GM21367 (cell line): Measurements from ENCODE around the gene CCDC33.

Source experiments
- ATAC-seq: cut with Tn5 transposase; IDR thresholded peaks from one replicate; pipeline ENCODE4 v1.9.1; 2021; ENCODE audit not compliant: unreplicated experiment

CCDC33 gene

GRCh38 chr15:74330861-74331408 is 94.8 kb downstream of the CCDC33 start:
- no peak for ATAC-seq

GRCh38 chr15:74332011-74332410 is 95.9 kb downstream of the CCDC33 start:
- ATAC-seq: no peak

GRCh38 chr15:74332611-74333010 is 96.5 kb downstream of the CCDC33 start:
- no peak for ATAC-seq

DNA sequence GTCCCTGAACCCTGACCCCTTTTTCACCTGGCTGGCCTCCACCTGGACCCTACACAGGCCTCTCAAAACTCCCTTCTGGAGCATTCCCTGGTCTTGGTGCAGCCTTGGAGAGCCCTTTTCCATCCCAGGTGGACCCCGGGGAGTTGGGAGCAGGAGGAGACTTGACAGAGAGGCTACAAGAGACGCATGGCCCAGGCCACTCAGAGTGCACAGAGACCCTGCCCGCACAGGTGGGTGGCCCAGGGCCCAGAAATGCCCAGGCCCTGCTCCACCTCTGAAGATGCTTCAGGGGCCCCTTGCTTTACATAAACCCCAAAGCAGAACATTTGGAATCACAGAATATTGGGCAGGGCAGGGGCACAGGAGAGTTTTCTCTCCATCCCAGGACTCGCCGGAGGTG is 97.0 kb downstream of the CCDC33 start:
- no peak for ATAC-seq

DNA sequence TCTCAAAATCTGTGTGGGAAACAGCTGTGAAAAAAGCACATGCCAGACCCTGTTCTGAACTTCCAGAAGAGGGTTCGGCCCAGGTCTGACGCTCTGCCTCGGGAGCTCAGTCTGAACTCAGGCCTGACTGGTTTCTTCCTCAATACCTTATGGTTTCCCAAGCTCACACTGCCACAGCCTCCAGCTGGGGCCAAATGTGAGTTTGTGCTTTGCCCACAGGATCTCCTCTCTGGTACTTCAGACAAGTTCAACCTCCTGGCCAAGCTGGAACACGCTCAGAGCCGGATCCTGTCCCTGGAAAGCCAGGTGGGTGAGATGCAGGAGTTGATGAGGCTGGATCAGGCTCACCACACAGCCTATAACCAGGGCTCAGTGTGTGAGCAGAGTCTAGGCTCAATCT is 97.5 kb downstream of the CCDC33 start:
- no peak for ATAC-seq

DNA sequence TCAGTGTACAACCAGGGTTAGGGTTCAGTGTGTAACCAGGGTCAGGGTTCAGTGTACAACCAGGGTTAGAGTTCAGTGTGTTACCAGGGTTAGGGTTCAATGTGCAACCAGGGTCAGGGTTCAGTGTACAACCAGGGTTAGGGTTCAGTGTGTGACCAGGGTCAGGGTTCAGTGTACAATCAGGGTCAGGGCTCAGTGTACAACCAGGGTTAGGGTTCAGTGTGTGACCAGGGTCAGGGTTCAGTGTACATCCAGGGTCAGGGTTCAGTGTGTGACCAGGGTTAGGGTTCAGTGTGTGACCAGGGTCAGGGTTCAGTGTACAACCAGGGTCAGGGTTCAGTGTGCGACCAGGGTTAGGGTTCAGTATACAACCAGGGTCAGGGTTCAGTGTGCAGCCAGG is 98.0 kb downstream of the CCDC33 start:
- ATAC-seq: no peak

DNA sequence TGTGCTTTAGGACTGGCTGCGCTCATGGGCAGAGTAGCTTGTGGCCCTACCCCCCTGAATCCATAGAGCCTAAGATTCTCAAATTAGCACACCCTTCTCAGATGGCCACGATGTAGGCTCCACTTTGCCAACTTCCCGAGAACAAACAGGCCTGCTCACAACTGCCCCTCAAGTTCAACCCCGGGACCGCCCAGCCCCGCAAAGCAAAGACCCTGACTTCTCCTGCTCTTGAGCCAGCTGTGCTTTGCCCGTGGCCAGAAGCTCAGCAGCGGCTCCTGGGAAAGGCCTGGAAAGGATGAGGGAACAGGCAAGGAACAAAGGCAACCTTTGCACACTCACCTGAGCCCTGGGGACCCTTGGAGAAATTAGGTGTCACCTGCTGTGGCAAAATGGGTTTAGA is 99.3 kb downstream of the CCDC33 start:
- no peak for ATAC-seq

DNA sequence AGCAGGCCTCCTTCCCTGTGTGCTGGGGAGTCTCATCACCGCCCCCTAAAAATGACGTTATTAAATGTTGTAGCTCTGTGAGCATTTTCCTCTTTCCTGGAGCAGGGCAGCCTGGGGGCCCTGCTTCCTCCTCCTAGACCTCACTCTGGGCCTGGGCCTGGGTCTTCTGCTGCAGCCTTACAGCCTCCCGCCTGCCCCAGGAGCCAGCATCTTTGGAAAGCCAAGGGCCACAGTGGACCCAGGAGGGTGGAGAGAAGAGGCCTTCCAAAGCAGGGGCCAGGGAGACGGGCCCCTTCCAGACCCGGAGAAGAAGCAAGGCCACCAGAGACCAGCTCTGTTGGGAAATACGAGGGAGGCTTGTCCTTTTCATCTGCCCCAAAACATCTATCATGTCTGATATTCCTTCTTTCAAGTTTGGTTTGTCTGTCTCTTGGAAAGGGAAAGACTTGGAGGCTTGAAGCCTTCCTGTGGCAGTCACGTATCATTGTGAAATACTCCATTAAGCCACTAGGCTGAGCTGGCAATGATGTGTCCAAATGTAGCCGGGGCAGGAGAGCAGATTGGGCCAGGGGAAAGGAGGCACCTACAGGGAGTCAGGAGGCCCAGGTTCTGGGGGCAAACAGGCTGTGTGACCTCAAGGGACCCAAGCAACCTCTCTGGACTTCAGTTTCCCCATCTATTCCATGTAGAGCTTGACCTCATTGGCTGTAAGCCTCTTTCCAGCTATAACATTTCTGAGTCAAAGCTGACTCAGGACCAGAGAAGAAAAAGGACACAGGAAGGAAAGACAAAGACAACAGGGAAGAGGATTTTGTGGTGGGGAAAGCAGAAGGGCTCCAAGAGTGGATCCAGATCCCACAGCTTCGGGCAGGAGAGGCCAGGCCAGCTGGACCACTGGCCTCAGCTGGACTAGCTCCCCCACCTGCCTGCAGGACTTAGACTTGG is 100.2 kb downstream of the CCDC33 start:
- no peak for ATAC-seq

GRCh38 chr15:74337146-74337545 is 101.0 kb downstream of the CCDC33 start:
- no peak for ATAC-seq

DNA sequence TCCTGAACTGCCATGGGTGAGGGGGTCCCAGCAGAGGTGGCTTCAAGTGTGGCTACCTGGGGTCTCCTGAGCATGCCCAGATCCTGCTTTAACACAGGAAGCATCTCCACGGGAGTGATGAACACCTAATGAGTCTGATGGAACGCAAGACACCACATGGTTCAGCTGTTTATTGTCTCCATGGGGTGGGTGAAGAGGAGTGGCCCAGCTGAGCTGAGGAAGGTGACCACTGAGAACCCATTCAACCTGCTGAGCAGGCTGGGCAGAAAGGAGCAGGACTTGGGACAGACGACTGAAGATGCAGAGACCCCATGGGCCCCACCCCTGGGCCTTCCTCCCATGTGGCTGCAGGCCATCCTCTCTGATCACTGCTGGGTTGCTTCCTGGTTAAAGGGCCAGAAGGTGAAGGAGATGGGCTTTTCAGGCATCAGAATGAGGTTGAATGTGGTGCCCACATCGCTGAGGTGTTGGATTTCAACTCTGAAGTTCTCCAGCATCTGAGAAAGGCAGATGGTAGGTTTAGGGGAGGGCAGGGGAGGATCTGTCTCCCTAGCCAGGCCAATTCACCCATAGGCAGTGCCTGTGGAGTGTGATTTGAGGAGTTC is 101.6 kb downstream of the CCDC33 start:
- no peak for ATAC-seq

- ATAC-seq: no peak
These were observed 102.5 kb downstream of the CCDC33 start for GRCh38 chr15:74338676-74339075.

DNA sequence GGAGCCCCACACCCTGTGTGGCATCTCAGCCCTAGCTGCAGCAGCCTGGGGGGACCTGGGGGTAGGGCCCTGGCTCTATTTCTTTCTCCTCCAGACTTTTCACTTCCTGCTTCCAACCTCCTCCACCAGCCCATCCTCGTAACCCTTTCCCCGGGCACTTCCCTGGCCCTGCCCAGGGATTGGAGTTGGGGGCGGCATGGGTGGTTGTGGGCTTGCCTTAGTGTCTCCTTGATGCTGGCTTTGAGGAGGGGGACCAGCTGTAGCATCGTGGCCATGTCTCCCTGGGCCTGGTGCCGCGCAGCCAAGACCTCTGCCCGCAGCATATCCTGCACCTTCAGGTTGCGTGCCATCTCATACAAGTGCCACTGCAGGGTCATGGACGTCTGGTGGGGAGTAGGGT is 103.2 kb downstream of the CCDC33 start:
- ATAC-seq: no peak

GRCh38 chr15:74340150-74340549 is 104.0 kb downstream of the CCDC33 start:
- ATAC-seq: no peak

DNA sequence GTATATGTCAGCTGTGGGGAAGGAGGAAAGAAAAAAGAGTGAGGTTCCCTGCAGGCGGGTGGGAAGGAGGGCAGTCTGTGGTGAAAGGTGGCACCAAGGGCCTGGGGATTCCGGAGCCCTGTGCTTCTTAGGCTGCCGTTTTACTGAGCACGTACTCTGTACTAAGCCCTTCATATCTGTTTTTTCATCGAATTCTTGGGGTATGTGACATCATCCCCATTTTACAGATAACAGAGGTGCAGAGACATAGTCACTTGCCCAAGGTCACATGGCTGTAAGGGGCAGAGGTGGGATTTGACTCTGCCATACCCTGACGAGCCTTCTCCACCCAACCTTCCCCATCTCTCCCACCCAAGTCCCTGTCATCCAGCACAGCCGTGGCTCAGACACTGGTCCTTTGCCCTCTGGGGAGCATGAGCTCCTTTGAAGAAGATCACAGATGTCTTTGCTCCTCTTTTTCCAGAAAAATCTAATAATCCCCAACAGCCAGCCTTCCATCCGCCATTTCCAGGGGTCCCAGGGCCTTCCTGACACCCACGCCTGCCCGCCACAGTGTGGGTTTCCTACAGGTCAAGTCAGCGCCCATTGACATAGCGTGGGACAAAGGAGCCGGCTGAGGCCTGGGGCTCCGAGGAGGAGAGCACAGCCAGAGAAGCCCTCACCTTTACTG is 107.1 kb downstream of the CCDC33 start:
- no peak for ATAC-seq

DNA sequence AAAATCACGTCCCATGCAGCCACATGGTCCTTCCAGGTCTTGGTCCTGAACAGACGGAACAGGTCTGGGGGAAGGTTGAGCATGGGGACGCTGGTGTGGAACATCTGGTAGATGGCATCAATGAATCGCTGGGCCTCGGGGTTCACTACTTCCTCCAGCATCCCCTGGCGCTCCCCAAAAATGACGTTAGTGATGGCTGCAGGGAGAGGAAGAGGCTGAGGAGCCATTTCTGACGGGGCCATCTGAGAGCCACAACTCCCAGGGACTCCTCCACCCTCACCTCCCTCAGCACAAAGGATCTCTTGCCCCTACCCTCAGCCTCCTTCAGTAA is 107.6 kb downstream of the CCDC33 start:
- no peak for ATAC-seq

DNA sequence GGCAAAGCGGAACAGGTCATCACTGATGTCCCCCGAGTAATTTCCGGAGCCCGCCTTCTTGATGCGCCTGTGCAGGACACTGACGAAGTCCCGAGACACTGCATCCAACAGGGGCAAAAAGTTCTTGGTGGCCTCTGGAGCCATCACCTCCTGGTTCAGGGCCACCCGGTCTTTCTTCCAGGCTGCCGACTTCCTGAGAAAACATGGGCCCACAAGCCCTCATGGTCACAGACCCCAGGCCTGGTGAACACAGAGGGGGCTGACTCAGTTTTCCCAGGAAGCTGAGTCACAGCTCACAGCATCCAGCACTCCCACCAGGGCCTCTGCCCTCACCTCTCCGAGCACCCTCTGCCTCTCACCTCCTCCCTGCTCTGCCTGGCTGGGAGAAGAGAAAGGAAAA is 108.9 kb downstream of the CCDC33 start:
- ATAC-seq: no peak

- no peak for ATAC-seq
These were observed 111.7 kb downstream of the CCDC33 start for GRCh38 chr15:74347757-74348250.

DNA sequence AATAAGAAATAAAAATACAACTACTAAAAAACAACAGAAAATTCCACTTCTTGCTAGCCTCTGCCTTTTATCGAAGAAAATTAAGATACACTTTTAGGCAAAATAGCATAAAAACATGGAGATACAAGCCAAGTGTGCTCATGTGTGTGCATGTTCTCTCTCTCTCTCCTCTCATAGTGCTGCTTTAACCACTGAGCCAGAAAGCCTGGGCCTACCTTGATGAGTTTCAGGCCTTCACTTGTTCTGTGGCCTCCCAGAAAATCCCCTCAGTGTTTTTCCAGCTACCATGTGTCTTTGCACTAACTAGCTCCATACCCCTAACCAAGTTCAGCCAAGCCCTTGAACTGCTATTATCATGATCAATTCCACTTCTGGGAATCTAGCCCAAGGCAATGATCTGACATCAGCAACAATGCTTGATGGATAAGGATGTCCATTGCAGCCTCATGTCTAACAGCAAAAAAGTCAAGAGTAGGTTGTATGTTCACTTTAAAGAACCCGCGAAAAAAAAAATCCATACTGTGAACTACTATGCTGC is 113.2 kb downstream of the CCDC33 start:
- no peak for ATAC-seq

DNA sequence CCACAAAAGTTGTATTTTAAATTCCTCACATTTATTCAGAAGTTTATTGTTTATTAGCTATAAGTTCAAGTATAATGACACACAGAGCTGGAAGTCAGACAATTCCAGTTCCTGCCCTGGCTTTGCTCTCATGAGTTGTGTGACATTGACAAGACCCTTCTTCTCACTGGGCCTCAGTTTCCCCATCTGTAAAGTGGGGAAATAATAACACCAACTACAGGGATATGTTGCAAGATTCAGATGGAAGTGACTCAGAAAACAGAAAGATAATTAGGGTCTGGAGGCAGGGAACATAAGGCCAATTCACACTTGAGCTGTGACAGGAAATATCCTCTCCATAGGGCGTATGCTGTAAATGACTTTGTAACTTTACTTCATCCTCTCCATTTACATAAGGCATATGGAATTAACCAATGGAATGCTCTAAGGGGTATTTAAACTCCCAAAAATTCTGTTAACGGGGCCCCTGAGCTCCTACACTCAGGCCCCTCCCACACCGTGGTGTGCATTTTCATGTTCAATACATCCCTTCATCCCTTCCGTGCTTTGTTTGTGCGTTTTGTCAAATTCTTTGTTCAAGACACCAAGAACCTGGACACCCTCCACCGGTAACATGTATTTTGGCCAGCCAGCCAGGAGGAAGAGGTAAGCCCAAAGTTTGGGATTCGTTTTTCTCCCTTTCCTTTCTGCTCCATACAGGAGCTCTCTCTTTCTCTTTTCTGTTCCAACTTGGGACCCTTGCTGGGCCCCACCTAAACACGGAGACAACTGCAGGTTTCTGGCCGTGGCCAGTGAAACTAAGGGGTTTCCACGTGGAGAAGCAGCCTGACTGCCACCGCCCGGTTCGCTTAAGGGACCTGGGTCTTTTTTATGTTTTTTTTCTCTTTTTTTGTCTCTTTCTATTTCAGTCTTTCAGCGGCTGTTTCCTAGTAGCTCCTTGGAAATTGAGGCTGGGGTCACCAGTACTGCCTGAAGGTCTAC is 114.5 kb downstream of the CCDC33 start:
- no peak for ATAC-seq

DNA sequence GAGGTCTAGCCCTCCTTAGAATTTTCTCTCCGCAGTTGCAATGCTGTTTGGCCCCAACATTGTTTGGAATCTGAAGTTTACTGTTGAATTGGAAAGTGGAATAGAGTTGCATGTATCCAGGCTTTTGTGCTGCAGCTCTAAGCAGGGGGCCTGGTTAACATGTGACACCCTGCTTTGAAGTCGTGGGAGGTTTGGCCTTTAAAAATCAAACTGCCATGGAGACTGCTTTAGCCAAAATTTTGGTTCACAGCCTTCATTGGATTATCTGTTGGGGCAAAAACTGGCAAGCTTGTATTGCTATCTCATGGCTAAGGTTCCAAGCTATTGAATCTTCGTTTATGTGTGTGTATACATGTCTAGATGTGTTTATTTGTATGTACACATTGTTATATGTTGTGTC is 115.5 kb downstream of the CCDC33 start:
- no peak for ATAC-seq
